ENCODE data around the gene POLH.
"Not testable (repeated sequence)": the region's sequence is repeated elsewhere in the genome, so short reads cannot be mapped to it uniquely, and the experiment has no call there.

POLH gene

DNA sequence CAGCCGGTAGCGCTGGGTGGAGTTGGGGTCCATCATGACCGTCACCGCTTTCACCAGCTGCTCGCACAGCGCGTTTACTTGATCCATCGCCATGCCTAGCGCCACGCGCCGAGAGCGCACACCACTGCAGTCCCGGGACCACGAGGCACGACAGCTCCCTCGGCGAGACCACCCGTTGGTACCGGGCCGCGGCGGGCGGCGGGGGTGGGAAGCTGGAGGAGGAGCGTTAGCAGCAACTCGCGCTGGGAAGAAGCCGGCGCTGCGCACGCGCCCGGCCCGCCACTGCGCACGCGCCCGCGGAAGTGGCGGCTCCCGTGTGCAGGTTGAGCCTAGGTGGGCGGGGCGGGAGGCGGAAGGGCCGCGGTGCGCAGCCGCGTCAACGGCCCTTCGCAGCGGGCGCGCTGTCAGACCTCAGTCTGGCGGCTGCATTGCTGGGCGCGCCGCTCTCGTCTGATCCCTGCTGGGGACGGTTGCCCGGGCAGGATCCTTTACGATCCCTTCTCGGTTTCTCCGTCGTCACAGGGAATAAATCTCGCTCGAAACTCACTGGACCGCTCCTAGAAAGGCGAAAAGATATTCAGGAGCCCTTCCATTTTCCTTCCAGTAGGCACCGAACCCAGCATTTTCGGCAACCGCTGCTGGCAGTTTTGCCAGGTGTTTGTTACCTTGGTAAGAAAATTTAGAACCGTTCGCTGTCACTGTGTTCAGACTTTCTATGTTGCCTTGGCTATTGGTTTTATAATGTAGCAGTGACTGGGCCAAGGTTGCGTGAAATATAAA lies at the start of gene POLH, which contains the start of gene XPO5:
POLH (plus strand) TSS at position 414 of the 780 bp plus-strand sequence. CDS start 6,135 bp downstream, outside the sequence.
XPO5 (minus strand) TSS at position 267 of the 780 bp plus-strand sequence; CDS start at position 93, 174 bp downstream.
- peak; percentile 84 to 91 (median 84) for DNase-seq (ENCODE audit: low read depth in 3 of 3)

DNA sequence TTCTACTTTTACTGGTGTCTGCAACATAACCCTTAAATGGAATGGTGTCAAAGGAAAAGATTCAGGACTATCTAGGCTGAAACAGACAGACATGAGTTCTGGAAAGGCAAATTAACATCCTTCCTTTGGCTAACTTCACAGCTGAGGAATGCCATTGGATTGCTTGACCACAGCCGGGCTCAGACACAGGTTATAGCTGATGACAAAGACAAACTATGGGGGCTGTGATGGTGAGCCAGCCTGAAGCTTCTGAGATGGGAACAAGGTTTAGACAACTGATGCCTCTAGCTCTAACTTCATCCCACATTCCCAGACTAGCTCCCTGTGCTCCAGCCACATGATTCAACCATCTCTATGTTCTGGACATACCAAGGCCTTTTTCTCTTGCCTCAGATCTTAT lies 43.8 kb upstream of the POLH start:
- no peak for DNase-seq (ENCODE audit: low read depth in 3 of 3)

DNA sequence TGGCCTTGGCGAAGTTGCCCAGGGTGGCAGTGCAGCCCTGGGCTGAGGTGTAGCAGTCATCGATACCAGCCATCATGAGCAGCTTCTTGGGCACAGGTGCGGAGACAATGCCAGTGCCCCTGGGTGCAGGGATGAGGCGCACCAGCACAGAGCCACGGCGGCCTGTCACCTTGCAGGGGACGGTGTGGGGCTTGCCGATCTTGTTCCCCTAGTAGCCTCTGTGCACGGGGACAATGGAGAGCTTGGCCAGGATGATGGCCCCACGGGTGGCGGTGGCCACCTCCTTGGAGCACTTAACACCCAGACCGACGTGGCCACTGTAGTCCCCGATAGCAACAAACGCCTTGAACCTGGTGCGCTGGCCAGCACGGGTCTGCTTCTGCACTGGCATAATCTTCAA lies 37.0 kb upstream of the POLH start:
- not testable (repeated sequence) for DNase-seq (ENCODE audit: low read depth in 3 of 3)

DNA sequence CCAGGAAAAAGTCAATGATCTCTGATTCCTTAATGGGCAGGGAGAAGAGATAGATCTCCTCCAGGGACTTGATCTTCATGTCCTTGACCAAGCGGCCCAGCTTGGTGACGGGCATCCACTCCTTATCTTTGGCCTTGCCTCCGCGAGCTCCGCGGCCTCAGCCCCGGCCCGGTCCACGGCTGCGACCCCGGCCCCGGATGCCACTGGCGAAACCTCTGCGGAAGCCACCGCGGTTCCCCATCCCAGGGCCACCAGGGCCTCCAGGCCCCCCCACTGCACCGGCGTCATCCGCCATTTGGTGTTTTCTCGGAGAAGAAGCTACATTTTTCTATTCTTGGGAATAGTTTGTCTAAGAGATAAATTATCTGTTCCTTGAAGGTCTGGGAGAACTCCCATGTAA lies 36.6 kb upstream of the POLH start:
- DNase-seq (ENCODE audit: low read depth in 3 of 3), result not testable (repeated sequence)

DNA sequence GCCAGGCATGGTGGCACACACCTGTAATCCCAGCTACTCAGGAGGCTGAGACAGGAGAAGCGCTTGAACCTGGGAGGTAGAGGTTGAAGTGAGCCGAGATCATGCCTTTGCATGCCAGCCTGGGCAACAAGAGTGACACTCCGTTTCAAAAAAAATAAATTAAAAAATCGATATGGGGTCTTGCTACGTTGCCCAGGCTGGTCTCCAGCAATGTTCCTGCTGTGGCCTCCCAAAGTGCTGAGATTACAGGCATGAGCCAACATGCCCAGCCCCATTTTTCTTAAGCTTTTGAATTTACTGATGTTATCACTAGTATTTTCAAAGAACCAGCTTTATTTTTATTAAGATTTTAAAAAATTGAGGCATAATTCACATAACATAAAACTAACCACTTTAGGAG lies 35.5 kb upstream of the POLH start:
- no peak for DNase-seq (ENCODE audit: low read depth in 3 of 3)

DNA sequence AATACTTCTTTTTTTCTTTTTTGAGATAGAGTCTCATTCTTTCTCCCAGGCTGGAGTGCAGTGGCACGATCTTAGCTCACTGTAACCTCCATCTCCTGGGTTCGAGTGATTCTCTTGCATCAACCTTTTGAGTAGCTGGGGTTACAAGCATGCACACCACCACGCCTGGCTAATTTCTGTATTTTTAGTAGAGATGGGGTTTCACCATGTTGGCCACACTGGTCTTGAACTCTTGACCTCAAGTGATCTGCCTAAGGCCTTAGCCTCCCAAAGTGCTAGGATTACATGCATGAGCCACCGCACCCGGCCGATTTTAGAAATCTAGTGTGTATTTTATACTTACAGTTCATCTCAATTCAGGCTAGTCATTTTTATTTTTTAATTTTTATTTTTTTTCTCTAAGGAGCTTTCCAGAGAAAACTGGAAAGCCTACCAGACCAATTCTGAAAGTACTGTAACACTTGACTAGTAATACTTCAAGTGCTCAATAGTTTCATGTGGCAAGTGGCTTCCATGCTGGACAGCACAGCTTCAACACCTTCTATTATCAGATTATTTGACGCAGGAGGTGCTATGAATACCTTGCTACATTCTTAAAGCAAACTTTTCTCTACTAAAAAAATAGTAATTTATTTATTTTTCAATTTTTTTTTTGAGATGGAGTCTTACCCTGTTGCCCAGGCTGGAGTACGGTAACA lies 34.1 kb upstream of the POLH start:
- DNase-seq (ENCODE audit: low read depth in 3 of 3), result no peak

DNA sequence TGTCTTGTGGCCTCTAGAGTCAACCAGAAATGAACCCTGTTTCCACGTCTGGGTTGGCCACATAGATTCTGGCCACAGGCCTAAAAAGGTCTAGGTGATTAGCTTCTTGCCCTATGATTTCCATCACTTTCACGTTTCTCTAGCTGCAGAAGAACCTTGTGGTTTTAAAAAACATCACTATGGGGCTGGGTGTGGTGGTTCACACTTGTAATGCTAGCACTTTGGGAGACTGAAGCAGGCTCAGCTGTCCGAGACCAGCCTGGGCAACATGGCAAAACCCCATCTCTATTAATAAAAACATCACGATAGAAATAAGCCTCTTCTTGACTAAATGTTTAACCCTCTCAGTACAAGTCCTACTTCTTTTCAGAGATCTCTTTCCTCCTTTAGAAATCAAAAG lies 31.5 kb upstream of the POLH start:
- DNase-seq (ENCODE audit: low read depth in 3 of 3), result no peak

DNA sequence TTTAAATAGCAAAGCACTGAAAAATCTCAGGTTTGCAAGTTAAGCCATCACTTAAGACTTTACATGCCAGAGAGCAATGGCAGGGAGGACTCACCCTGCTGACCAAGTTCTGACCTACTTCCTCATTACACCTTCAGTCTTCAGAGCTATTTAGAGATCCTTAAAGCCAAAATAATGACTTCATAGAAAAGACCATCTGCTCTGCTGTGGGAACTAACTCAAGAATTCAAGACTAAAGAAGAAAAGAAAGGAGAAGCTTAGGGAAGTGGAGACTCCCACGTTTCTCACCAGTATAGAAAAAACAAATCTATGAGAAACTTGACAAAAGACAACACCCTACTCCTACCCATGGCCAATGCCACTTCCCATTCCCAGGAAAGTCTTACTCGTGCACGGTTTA lies 28.8 kb upstream of the POLH start:
- DNase-seq (ENCODE audit: low read depth in 3 of 3), result no peak

DNA sequence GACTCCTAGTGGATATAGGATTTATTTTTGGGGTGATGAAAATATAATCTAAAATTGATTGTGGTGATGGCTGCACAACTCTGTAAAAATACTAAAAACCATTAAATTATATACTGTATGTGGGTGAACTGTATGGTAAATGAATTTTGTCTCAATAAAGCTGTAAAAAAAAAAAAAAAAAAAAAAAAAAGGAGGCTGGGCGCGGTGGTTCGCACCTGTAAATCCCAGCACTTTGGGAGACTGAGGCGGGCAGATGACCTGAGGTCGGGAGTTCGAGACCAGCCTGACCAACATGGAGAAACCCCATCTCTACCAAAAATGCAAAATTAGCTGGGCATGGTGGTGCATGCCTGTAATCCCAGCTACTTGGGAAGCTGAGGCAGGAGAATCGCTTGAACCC lies 18.4 kb upstream of the POLH start:
- DNase-seq (ENCODE audit: low read depth in 3 of 3), result not testable (repeated sequence)

DNA sequence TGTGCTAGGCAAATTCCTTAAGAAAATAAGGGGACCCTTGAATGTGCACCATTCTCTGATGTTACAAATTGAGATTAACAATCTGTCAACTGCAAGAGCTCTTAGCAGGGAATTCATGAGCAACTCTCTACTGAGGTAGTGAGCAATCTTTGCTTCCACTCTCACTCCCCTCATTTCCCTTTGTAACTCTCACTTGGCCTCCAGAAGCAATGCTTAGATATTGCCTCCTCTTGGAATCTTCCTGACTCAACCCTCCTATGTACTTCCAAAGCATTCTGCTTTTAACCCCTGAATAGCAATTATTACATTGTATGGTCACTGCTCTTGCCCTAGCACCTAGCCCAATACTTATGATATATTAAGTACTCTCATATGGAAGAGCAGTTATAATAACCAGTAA lies 16.7 kb upstream of the POLH start:
- no peak for DNase-seq (ENCODE audit: low read depth in 3 of 3)

DNA sequence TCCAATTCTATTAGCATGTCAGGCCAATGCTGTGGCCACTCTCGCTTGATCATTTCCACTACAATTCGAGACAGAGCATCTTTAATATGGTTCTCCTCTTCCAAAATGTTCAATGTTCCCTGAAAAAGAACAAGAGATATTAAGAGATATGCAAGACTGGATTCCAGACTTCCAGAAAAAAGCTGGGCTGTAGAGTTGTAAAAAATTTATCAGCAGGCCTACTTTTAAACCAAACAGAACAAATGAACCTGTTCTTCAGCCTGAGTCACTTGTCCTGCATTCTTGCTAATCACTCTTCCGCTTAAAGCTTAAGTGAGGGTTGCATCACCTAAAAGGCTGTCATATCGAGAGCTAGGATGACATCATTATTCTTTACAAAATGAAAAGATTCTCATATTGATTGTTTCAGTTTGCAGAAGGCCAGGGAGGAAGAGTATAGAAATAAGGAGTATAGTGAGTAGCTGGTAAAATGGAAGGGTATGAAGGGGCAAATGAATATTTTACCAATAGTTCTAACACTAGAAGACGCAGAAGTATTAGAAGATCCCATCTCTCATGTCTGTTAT lies 5.0 kb upstream of the POLH start:
- no peak for DNase-seq (ENCODE audit: low read depth in 3 of 3)

DNA sequence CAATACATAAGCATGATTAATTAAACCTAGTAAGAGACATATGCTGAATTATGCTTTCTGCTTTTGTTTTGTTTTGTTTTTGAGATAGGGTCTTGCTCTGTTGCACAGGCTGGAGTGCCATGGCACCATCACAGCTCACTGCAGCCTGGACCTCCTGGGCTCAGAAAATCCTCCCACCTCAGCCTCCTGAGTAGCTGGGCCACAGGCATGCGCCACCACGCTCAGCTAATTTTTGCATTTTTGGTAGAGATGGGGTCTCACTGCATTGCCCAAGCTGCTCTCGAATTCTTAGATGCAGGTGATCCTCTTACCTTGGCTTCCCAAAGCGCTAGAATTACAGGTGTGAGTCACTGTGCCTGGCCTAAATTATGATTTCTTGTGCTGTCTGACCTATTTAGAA lies 4.0 kb upstream of the POLH start:
- no peak for DNase-seq (ENCODE audit: low read depth in 3 of 3)

DNA sequence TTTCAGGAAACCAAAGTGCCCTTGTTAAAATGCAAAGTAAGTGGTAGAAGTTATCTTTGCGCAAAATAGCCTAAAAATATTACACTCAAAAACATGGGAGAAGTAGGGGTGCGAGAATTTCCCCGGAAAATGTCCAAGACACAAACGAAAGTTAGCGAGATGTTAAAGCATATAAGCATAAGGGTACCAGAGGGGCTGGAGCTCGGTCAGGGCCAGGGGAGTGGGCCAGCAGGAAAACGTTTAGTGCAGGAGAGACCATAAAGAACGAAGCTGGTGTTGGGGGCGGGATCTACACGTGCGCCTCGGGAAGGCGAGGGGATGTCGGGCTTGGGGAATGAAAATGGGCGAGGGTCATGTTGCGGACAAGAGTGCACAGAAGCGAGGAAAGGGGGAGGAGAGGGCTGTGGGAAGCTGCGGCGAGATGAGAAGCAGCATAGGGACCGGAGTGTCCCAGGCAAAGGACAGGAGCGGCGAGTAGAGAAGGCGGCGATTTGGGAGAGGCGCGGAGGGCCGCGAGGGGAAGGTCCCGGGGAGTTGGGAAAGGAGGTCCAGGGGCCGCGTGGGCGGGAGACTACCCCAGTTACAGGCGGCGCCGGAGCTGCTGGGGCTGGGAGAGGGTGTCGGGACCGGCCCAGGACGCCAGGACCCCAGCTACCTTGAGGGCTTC lies 747 bp upstream of the POLH start:
- no peak for DNase-seq (ENCODE audit: low read depth in 3 of 3)

DNA sequence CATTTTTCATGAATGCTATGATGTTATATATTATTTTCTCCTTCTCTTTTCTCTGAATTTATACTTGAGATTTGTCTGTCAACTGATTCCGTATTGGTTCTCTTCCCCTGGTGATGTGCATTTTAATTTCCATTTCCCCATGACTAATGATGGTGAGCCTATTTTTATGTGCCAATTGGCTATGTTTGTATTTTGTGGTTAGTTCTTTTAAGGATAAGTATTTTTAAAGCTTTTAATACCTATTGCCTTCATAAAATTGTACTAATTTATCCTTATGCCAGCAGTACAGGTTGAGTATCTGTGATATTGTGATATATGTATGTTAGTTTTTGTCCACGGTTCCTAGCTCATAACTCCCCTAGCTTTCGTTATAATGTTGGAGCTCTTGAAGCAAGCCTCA lies 2.8 kb downstream of the POLH start:
- DNase-seq (ENCODE audit: low read depth in 3 of 3), result no peak

DNA sequence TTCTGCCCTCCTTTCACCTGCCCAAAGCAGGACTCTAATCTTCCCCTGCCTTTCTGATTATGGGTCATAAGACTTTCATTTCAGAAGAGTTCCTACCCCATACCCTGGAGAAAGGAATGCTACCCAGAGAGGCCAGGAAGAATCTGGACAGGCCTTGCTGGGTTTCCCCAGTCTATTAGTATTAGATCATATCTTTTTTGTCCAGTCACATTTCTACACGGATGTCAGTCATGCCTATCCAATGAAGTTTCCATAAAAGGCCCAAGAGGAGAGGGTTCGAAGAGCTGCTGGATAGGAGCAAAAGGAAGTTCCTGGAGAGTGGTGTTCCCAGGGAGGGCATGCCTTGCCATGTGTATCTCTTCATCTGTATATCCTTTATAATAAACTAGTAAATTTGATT lies 3.2 kb downstream of the POLH start:
- DNase-seq (ENCODE audit: low read depth in 3 of 3), result no peak

DNA sequence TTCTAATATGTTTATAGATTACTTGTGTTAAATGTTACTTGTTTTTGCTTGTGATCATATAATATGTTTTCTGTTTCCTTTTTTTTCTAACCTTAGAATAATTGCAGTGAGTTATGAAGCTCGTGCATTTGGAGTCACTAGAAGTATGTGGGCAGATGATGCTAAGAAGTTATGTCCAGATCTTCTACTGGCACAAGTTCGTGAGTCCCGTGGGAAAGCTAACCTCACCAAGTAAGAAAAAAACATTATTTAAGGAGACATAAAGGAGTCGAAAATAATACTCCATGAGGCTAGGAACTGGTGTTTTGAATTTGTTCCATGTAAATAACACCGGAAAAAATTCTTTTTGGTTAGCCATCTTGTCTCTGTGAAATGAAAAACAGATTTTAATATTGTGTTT lies 6.9 kb downstream of the POLH start:
- no peak for DNase-seq (ENCODE audit: low read depth in 3 of 3)

DNA sequence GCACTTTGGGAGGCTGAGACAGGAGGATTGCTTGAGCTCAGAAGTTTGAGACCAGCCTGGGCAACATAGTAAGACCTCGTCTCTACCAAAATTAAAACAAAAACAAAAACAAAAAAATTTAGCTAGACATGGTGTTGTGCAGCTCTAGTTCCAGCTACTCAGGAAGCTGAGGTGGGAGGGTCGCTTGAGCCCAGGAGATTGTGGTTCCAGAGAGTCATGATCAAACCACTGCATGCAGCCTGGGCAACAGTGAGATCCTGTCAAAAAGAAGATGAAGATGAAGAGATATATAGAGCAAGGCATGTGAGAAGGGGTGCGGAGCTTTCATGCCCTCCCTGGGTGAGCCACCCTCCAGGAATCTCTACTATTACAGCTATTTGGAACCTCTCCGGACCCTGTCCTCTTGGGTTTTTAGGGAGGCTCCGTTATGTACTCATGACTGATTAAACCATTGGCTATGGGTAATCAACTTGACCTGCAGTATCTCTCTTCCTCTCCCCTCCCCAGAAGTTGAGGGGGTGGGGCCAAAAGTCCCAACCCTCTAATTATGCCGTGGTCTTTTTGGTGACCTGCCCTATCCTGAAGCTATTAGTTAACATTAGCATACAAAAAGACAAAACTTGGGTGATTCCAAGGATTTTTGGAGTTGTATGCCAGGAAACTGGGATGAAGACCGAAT lies 9.0 kb downstream of the POLH start:
- no peak for DNase-seq (ENCODE audit: low read depth in 3 of 3)

DNA sequence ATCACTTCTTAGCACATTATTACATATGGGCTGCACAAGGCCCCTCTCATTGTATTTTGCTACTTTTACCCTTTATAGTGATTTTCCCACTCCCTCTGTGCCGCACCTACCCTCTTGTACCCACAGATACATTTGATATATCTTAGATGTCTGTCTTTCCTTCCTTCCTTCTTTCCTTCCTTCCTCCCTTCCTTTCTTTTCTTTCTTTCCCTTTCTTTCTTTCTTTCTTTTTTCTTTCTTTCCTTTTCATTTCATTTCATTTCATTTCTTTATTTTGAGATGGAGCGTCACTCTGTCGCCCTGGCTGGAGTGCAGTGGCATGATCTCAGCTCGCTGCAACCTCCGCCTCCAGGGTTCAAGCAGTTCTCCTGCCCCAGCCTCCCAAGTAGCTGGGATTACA lies 12.2 kb downstream of the POLH start:
- DNase-seq (ENCODE audit: low read depth in 3 of 3), result no peak

DNA sequence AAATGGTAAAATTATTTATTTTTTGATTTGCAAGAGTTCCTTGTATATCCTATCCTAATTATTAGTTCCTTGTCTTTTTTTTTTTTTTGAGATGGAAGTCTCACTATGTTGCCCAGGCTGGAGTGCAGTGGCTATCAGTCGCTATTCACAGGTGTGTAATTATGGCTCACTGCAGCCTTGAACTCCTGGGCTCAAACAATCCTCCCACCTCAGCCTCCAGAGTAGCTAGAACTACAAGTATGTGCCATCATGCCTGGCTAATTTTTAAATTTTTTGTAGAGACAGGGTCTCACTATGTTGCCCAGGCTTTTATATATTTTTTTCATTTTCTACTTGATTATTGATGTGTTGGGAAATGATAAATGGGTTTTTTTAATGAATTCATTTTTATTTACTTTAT lies 13.6 kb downstream of the POLH start:
- DNase-seq (ENCODE audit: low read depth in 3 of 3), result not testable (repeated sequence)

DNA sequence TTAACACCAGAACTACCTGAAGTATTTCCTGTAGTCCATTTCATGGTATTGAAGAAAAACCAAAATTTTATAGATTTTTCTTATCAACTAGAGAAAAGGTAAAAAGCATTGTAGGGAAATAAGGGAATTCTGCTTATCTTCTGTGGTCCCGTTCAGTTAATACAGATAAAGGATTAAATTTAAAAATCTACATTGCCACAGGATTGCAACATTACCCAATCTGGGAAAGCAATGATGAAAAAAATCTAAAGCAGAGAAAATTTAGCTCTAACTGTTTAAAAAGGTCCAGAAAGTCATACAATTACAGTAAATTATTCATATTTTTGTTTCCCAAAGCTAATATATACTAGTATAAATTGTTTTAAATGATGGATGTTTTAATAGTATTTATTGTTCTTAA lies 18.0 kb downstream of the POLH start:
- no peak for DNase-seq (ENCODE audit: low read depth in 3 of 3)

DNA sequence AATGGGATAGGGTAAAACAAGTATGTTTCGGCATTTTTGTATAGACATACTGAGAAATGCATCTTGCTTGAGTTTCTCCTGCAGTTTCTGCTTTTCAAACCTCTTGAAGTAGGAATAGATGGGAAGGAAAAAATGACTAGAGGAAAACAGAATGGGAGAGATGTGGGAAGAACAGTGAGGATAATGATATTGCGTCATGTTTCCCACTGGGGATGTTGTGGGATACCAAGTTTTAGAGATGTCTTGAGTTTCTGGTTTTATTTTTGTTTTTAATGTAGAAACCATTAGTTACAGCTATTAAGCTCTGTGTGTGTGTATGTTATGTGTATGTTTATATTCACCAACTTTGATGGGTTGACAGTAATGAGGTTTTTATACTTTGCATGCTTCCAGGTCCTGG lies 24.6 kb downstream of the POLH start:
- no peak for DNase-seq (ENCODE audit: low read depth in 3 of 3)

DNA sequence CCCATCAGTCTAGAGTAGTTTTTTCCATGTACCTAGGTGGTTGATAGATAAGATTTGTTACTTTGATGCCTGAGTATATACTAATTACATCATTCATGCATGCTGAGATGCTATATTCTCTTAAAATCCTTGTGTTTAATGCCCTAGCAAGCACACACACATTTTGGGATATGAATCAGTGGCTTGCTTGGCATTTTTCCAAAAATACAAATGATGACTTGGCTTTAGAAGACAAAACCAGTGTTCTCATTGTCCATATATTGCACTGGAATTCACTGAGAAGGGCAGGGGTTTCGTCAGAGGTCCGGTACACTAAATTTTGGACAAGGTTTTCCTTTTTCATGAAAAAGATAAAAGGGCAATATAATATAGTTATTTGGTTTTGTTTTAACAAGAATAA lies 28.2 kb downstream of the POLH start:
- DNase-seq (ENCODE audit: low read depth in 3 of 3), result no peak
